ENCODE measurements around the gene DDX39B.
A peak's percentile ranks its signal among the peaks of the same experiment; 100 is the strongest.

DDX39B gene

GRCh38 chr6:31546958-31547726, 5.3 kb upstream of the DDX39B start, which contains the start of gene NFKBIL1:
Gene NFKBIL1 (plus strand): TSS chr6:31547608. CDS start chr6:31547695, 87 bp downstream.
- DNase-seq = peak; percentile 99

- DNase-seq = peak; percentile 98
Observed at GRCh38 chr6:31546339-31546957, 4.6 kb upstream of the DDX39B start, which contains the start of gene ATP6V1G2. Gene ATP6V1G2 (minus strand): TSS chr6:31546608. CDS start chr6:31546559, 49 bp downstream.

DNA sequence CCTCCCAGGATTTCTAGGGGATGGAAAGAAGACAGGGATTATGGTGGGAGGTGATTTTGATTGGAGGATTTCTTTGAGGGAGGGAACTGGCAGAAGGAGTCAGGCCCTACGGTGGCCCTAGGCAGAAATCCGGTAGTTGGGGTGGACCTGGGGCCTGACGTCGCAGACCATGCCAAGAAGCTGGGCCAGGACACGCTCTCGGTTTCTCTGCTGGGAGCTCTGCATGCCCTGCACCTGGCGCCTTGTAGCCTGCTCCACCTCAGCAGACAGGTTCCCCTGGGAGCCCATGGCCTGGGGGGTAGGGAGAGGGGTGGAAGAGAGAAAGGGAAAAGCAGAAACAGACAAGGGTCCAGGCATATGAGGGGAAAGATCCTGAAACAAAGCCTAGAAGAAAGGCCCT, 3.5 kb upstream of the DDX39B start:
- no peak for DNase-seq

DNA sequence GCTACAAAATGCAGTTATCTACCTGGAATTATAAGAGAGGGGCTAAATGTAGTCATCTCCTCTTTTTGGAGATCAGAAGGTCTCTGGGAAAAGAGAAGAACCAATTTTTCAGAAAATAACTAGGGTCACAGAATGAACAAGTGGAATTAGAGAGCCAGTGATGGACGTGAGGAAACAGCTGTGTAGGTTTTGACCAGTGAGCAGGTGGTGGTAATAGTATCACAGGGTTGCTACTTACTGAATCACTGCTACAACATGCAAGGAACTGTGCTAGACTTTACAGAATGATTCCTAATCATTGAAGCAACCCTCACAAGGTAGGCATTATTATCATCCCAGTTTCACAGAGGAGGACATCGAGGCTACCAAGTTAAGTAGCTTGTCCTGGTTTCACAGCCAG, 2.9 kb upstream of the DDX39B start:
- DNase-seq = no peak

DNA sequence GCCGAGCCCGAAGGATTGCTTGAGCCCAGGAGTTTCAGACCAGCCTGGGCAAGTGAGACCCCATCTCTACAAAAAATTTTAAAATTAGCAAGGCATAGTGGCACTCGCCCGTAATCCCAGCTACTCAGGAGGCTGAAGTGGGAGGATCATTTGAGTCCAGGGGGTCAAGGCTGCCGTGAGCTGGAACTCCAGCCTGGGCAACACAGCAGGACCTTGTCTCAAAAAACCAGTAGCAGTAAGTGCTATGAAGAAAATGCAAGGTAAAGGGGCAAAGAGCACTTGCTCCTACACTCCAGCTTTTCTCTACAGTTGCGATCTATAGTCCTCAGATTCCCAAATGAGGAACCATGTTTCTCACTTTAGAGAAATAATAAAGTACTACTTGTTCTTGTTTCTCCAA, 1.8 kb upstream of the DDX39B start:
- DNase-seq = no peak

GRCh38 chr6:31541059-31541657, 645 bp downstream of the DDX39B start:
- DNase-seq = peak; percentile 82

DNA sequence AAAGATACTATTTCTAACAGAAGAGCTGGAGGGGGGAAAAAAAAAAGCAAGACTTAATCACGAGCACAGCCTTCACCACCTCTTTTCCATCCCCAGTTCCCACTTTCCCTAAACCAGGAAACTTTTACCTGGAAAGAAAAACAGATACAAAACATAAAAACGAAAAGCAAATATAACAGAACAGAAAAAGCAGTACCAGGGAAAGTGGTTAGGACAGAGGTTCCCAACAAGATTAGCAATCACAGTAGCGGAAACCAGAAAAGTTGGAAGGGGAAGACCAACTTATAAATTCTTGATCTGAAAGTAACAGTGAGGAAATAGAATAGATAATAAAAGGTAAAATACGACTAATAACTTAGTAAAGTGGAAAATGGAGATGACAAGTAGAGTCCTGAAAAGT, 1.2 kb downstream of the DDX39B start:
- DNase-seq = no peak

DNA sequence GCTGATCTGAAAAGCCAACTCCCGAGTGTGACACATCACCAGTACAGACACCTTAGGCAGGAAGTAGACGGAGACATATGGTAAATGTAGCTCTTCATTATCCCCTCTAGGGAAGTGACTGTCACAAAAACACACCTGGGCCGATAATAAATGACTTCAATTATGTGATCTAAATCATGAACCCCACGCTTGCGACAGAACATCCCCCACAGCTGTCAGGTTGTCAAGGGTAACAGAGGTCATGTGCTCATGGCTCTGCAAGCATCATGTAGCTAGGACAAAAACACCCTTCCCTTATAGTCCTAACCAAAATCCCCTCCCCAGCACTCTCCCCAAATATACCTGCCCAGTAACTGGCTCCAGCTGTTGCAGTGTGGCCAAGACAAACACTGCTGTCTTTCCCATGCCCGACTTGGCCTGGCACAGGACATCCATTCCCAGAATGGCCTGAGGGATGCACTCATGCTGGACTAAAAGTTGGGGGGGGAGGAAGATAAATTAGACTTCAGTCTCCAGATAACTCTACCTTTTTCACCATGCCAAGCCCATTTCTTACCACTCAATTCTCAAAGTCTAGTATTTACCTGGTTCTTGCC, 2.9 kb downstream of the DDX39B start:
- no peak for DNase-seq

DNA sequence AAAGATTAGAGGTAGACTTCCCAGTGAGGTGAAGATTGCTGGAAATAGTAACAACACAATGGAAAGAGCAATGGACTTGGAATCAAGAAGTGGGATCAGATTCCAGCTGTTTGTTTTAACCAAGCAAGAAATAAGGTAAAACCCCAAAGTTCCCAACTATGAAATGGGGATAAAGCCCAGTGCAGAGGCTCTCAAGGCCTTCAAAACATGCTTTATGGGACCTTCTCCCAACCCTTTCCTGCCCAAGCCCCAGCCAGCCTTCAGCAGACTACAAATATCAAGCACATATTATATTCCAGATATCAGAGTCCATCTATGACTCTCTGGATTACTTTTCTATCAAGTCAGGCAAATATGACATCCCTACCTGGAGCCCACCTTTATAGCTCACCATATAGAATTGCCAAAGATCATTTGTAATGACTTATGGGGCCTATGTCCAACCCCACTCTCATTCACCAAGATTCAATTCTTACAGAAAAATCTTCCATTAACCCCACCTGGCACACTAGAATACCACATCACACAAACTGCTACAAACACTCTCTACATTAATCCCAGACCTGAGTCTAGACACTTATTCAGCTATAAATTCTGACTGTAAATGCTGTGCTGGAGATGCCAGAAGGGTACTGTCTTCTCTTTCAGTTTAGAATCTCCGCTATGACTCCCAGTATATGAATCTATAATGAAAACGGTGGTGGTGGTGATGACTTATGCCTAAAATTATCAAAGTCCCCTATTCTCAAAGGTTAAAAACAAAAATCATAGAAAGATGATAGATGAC, 6.1 kb downstream of the DDX39B start:
- DNase-seq = no peak

DNA sequence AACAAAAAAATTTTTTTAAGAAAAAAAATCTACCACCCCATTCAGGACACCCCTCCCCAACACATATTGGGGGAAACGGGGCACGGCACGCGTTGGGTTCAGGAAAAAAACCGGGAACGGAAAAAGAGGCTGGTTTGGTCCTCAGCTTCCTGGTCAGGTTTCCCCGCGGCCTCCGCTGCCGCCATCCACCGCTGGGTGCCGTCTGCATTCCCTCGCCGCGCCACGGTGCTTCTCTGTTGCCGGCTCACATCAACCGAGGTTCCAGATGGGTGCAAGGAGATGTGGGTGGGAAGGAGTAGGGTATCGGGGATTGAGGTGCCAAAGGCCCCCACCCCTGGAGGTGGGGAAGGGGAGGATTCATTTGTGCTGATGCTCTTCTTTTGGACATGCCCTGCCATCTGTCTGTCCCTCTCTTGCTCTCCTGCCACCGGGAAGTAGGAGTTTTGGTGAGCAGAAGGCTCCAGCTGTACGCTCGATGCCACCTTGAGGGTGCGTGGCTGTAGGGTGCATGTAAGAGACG, 7.2 kb downstream of the DDX39B start:
- DNase-seq = no peak

GRCh38 chr6:31534011-31534410, 7.8 kb downstream of the DDX39B start:
- DNase-seq = no peak

GRCh38 chr6:31533455-31533841, 8.4 kb downstream of the DDX39B start:
- no peak for DNase-seq

GRCh38 chr6:31532644-31533454, 9.0 kb downstream of the DDX39B start:
- DNase-seq = no peak

- no peak for DNase-seq
Observed at GRCh38 chr6:31531771-31532643, 9.8 kb downstream of the DDX39B start.

- no peak for DNase-seq
Observed at GRCh38 chr6:31531162-31531561, 10.6 kb downstream of the DDX39B start.

GRCh38 chr6:31530659-31531058, 11.1 kb downstream of the DDX39B start:
- DNase-seq = no peak

- no peak for DNase-seq
Observed at GRCh38 chr6:31529329-31530150, 12.3 kb downstream of the DDX39B start.

DNA sequence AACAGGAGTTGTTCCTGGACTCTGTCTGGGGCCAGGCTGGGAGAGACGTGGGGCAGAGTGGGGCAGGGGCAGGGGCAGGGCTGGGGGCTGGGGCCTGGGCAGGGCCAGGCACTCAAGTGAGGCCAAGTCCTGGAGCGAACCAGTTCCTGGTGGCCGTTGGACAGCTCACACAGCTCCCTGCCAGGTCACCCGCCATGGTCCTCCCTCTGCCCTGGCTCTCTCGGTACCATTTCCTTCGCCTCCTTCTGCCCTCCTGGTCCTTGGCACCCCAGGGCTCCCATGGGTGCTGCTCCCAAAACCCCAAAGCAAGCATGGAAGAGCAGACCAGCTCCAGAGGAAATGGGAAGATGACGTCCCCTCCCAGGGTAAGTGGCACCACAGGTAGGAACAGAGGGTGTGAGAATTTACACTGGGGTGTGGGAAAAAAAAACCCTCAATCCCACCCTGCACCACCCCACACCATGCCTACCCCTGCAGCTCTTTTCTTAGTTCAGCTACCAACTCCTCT, 12.9 kb downstream of the DDX39B start, which contains the start of gene MCCD1:
Gene MCCD1 (plus strand): TSS at position 142 of the 508 bp plus-strand sequence. CDS start 53 bp downstream, at position 195.
- DNase-seq = no peak

GRCh38 chr6:31528307-31528777, 13.5 kb downstream of the DDX39B start:
- peak; percentile 35 for DNase-seq
